ENCODE measurements around the gene POLR1A. TPM values are rescaled to one million over a fixed set of nuclear protein-coding genes. Genes with fewer than 3 reads are reported as not detected.
A peak's percentile ranks its signal among the peaks of the same experiment; 100 is the strongest.

The POLR1A gene
- polyA plus RNA-seq, 4 donors: 1.4 to 12.6 (median 5.4) TPM

DNA sequence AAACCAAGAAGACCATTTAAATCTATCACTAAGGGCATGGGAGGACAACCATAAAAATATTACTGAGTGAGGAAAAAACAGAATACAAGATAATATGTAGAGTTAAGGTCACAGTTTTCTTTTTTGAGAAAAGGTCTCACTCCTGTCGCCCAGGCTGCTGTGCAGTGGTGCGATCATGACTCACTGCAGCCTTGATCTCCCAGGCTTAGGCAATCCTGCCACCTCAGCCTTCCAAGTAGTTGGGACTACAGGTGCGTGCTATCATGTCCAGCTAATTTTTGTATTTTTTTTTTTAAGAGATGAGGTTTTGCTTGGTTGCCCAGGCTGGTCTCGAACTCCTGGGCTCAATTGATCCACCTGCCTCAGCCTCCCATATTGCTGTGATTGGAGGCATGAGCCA lies 24.0 kb downstream of the POLR1A start:
- WGBS, 3 donors: 92 to 98% (median 96%) methylated on average over 4 of the region's 4 CpGs
- Histone ChIP-seq H3K9me3 (ENCODE audit: control insufficient read depth in 2 of 2, insufficient read depth in 1 of 2, low read depth in 1 of 2, low read length in 1 of 2) (no peaks in the 10 kb centered on the region), H3K4me1 (ENCODE audit: control insufficient read depth in 3 of 3, insufficient read depth in 2 of 3, low read depth in 1 of 3, low read length in 2 of 3) (peaks cover 0 to 22% (median 0%) of the 10 kb centered on the region in 3 donors), H3K4me3 (ENCODE audit: low read depth in 1 of 3, low read length in 3 of 3) (no peak overlapping the region), H3K27ac (ENCODE audit: low read depth in 1 of 3, low read length in 2 of 3) (no peak overlapping the region), H3K36me3 (ENCODE audit: control insufficient read depth in 3 of 3, insufficient read depth in 2 of 3, low read depth in 1 of 3, low read length in 3 of 3) (peaks cover 0 to 47% (median 2%) of the 10 kb centered on the region in 3 donors), H3K27me3 (ENCODE audit: control insufficient read depth in 3 of 3, insufficient read depth in 3 of 3, low read length in 3 of 3) (no peaks in the 10 kb centered on the region)
- DNase-seq (no peak), FAIRE-seq (no peak)

GRCh38 chr2:86079981-86080911 lies 25.4 kb downstream of the POLR1A start:
- FAIRE-seq: no peak
- Histone ChIP-seq H3K9me3 (ENCODE audit: control insufficient read depth in 2 of 2, insufficient read depth in 1 of 2, low read depth in 1 of 2, low read length in 1 of 2) (no peaks in the 10 kb centered on the region), H3K36me3 (ENCODE audit: control insufficient read depth in 3 of 3, insufficient read depth in 2 of 3, low read depth in 1 of 3, low read length in 3 of 3) (peaks cover 0 to 48% (median 2%) of the 10 kb centered on the region in 3 donors), H3K4me1 (ENCODE audit: control insufficient read depth in 3 of 3, insufficient read depth in 2 of 3, low read depth in 1 of 3, low read length in 2 of 3) (peaks cover 0 to 22% (median 0%) of the 10 kb centered on the region in 3 donors), H3K27me3 (ENCODE audit: control insufficient read depth in 3 of 3, insufficient read depth in 3 of 3, low read length in 3 of 3) (no peaks in the 10 kb centered on the region), H3K27ac (ENCODE audit: low read depth in 1 of 3, low read length in 2 of 3) (peak overlapping the region; percentile 79 to 94 (median 89)), H3K4me3 (ENCODE audit: low read depth in 1 of 3, low read length in 3 of 3) (no peak overlapping the region)
- peak; percentile 94 to 96 for DNase-seq
- WGBS, 3 donors: 8 to 25% (median 20%) methylated on average over 14 of the region's 14 CpGs

DNA sequence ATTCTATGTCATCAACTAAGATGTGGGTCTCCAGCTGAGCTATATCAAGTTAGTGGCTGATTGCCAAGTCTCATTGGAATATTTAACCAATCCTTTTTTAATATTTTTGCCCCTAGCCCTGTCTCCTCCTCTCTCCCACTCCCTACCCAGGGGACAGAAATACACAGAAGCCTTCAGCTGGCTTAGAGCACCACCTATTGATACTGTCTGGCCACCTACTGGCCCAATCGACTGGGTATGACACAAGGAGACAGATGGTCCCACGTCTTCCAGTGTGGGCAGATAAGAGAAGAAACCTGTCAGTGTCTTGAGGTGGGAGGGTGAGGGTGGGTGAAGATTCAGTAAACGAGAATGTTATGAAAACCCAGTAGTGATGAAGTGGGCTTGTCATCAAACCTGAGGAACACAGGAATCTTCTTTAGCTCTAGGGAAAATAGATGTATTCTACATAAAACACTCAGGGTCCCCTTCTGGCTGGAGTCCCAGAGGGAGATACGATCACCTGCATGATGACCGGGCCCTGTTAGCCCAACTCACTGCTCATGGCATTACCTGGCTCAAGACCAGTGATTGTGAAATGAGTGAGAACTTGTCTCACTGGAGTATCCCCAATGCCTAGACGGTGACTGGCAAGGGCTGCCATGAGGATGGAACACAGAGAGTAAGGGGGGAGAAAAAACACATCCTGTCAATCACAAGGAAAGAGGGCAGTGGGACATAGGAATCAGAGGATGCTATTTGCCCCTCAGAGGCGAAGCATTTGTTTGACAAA lies 26.7 kb downstream of the POLR1A start:
- Histone ChIP-seq H3K36me3 (ENCODE audit: control insufficient read depth in 3 of 3, insufficient read depth in 2 of 3, low read depth in 1 of 3, low read length in 3 of 3) (peaks cover 5 to 55% (median 6%) of the 10 kb centered on the region in 3 donors), H3K9me3 (ENCODE audit: control insufficient read depth in 2 of 2, insufficient read depth in 1 of 2, low read depth in 1 of 2, low read length in 1 of 2) (no peaks in the 10 kb centered on the region), H3K4me1 (ENCODE audit: control insufficient read depth in 3 of 3, insufficient read depth in 2 of 3, low read depth in 1 of 3, low read length in 2 of 3) (peaks cover 0 to 22% (median 0%) of the 10 kb centered on the region in 3 donors), H3K27ac (ENCODE audit: low read depth in 1 of 3, low read length in 2 of 3) (peak overlapping the region in 1 of 3 donors; percentile 94), H3K4me3 (ENCODE audit: low read depth in 1 of 3, low read length in 3 of 3) (no peak overlapping the region), H3K27me3 (ENCODE audit: control insufficient read depth in 3 of 3, insufficient read depth in 3 of 3, low read length in 3 of 3) (no peaks in the 10 kb centered on the region)
- FAIRE-seq: no peak
- 56 to 68% (median 65%) methylated on average over 7 of the region's 7 CpGs for WGBS, 3 donors
- DNase-seq: peak; percentile 40 to 50

DNA sequence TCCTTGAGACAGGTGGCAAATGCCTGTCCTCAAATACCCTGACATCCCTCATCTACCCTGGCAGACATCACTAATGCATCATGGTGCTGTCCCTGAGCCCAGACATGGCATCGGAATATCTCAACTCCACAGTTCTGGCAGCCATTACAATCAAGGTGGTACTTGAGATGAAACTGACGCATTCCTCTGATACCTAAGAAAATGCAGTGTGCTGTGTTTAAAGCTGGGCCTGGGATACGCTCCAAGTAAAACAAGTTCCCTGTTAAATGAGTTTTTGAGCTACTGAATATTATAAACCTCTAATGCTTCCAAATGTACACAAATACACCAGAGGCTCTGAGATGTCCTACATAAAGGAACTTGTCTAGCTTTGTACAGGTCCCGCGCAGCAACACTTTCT lies 29.8 kb downstream of the POLR1A start:
- WGBS, 3 donors: 96 to 99% (median 98%) methylated on average over 5 of the region's 5 CpGs
- Histone ChIP-seq H3K4me3 (ENCODE audit: low read depth in 1 of 3, low read length in 3 of 3) (no peak overlapping the region), H3K36me3 (ENCODE audit: control insufficient read depth in 3 of 3, insufficient read depth in 2 of 3, low read depth in 1 of 3, low read length in 3 of 3) (peaks cover 5 to 68% (median 9%) of the 10 kb centered on the region in 3 donors), H3K9me3 (ENCODE audit: control insufficient read depth in 2 of 2, insufficient read depth in 1 of 2, low read depth in 1 of 2, low read length in 1 of 2) (peaks cover 0 to 3% of the 10 kb centered on the region in 2 donors), H3K4me1 (ENCODE audit: control insufficient read depth in 3 of 3, insufficient read depth in 2 of 3, low read depth in 1 of 3, low read length in 2 of 3) (peaks cover 0 to 14% (median 0%) of the 10 kb centered on the region in 3 donors), H3K27me3 (ENCODE audit: control insufficient read depth in 3 of 3, insufficient read depth in 3 of 3, low read length in 3 of 3) (no peaks in the 10 kb centered on the region), H3K27ac (ENCODE audit: low read depth in 1 of 3, low read length in 2 of 3) (no peak overlapping the region)
- DNase-seq (no peak), FAIRE-seq (no peak)

- WGBS, 3 donors: 96 to 97% (median 96%) methylated on average over 15 of the region's 15 CpGs
- Histone ChIP-seq H3K4me3 (ENCODE audit: low read depth in 1 of 3, low read length in 3 of 3) (no peak overlapping the region), H3K36me3 (ENCODE audit: control insufficient read depth in 3 of 3, insufficient read depth in 2 of 3, low read depth in 1 of 3, low read length in 3 of 3) (peaks cover 7 to 68% (median 9%) of the 10 kb centered on the region in 3 donors), H3K9me3 (ENCODE audit: control insufficient read depth in 2 of 2, insufficient read depth in 1 of 2, low read depth in 1 of 2, low read length in 1 of 2) (peaks cover 0 to 3% of the 10 kb centered on the region in 2 donors), H3K4me1 (ENCODE audit: control insufficient read depth in 3 of 3, insufficient read depth in 2 of 3, low read depth in 1 of 3, low read length in 2 of 3) (peaks cover 0 to 5% (median 0%) of the 10 kb centered on the region in 3 donors), H3K27ac (ENCODE audit: low read depth in 1 of 3, low read length in 2 of 3) (no peak overlapping the region), H3K27me3 (ENCODE audit: control insufficient read depth in 3 of 3, insufficient read depth in 3 of 3, low read length in 3 of 3) (no peaks in the 10 kb centered on the region)
- DNase-seq: no peak
- FAIRE-seq: no peak
Measured at GRCh38 chr2:86074811-86075210, 30.9 kb downstream of the POLR1A start.

DNA sequence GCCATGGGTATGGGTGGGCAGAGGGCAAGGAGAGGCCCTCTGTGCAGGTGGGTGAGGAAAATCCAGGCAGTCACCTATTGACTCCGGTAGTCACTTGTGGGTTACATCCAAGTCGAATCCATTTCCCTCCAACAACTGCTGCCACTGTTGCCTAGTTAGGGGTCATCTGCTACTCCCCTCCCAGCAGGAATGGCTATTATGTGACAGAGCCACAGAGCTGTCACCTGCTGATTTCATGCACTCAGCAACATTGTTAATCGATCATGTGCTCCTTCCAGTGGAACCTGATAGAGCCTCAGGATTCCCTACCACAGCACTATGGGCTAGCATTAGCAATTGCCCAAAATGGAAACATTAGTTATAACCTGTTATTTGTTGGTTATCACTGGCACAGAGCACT lies 31.4 kb downstream of the POLR1A start:
- Histone ChIP-seq H3K27ac (ENCODE audit: low read depth in 1 of 3, low read length in 2 of 3) (no peak overlapping the region), H3K9me3 (ENCODE audit: control insufficient read depth in 2 of 2, insufficient read depth in 1 of 2, low read depth in 1 of 2, low read length in 1 of 2) (peaks cover 0 to 3% of the 10 kb centered on the region in 2 donors), H3K27me3 (ENCODE audit: control insufficient read depth in 3 of 3, insufficient read depth in 3 of 3, low read length in 3 of 3) (no peaks in the 10 kb centered on the region), H3K36me3 (ENCODE audit: control insufficient read depth in 3 of 3, insufficient read depth in 2 of 3, low read depth in 1 of 3, low read length in 3 of 3) (peaks cover 8 to 69% (median 9%) of the 10 kb centered on the region in 3 donors), H3K4me3 (ENCODE audit: low read depth in 1 of 3, low read length in 3 of 3) (no peak overlapping the region), H3K4me1 (ENCODE audit: control insufficient read depth in 3 of 3, insufficient read depth in 2 of 3, low read depth in 1 of 3, low read length in 2 of 3) (no peaks in the 10 kb centered on the region)
- DNase-seq (no peak), FAIRE-seq (no peak)
- WGBS, 3 donors: 93 to 98% (median 96%) methylated on average over 3 of the region's 3 CpGs

DNA sequence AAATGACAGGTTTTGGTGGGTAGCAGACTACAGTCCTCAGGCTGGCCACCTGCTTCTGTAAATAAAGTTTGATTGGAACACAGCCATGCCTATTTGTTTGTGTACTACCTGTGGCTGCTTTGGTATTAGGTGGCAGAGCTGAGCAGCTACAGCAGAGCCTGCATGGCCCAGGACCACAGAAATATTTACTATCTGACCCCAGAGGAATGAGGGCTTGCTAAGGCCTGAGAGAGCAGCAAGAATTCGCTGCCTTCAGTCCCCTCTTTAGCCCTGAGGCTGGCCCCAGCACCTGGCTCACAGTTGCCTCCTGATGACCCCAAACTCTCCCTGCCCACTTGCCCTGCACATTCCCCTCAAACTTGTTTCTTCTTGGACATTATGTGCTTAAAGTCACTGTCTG lies 32.5 kb downstream of the POLR1A start:
- no peaks in the 10 kb centered on the region for H3K4me1 ChIP-seq (ENCODE audit: control insufficient read depth in 3 of 3, insufficient read depth in 2 of 3, low read depth in 1 of 3, low read length in 2 of 3)
- no peak overlapping the region for H3K27ac ChIP-seq (ENCODE audit: low read depth in 1 of 3, low read length in 2 of 3)
- FAIRE-seq (no peak), DNase-seq (no peak)
- no peaks in the 10 kb centered on the region for H3K27me3 ChIP-seq (ENCODE audit: control insufficient read depth in 3 of 3, insufficient read depth in 3 of 3, low read length in 3 of 3)
- peaks cover 8 to 74% (median 11%) of the 10 kb centered on the region in 3 donors for H3K36me3 ChIP-seq (ENCODE audit: control insufficient read depth in 3 of 3, insufficient read depth in 2 of 3, low read depth in 1 of 3, low read length in 3 of 3)
- 80 to 100% (median 90%) methylated on average over 1 of the region's 1 CpG for WGBS, 3 donors
- H3K9me3 ChIP-seq (ENCODE audit: control insufficient read depth in 2 of 2, insufficient read depth in 1 of 2, low read depth in 1 of 2, low read length in 1 of 2): peaks cover 0 to 3% of the 10 kb centered on the region in 2 donors
- H3K4me3 ChIP-seq (ENCODE audit: low read depth in 1 of 3, low read length in 3 of 3): no peak overlapping the region

- H3K9me3 ChIP-seq (ENCODE audit: control insufficient read depth in 2 of 2, insufficient read depth in 1 of 2, low read depth in 1 of 2, low read length in 1 of 2): peaks cover 0 to 3% of the 10 kb centered on the region in 2 donors
- H3K27ac ChIP-seq (ENCODE audit: low read depth in 1 of 3, low read length in 2 of 3): peak overlapping the region in 1 of 3 donors; percentile 0
- H3K4me3 ChIP-seq (ENCODE audit: low read depth in 1 of 3, low read length in 3 of 3): no peak overlapping the region
- no peaks in the 10 kb centered on the region for H3K27me3 ChIP-seq (ENCODE audit: control insufficient read depth in 3 of 3, insufficient read depth in 3 of 3, low read length in 3 of 3)
- H3K36me3 ChIP-seq (ENCODE audit: control insufficient read depth in 3 of 3, insufficient read depth in 2 of 3, low read depth in 1 of 3, low read length in 3 of 3): peaks cover 8 to 73% (median 11%) of the 10 kb centered on the region in 3 donors
- no peak for DNase-seq
- H3K4me1 ChIP-seq (ENCODE audit: control insufficient read depth in 3 of 3, insufficient read depth in 2 of 3, low read depth in 1 of 3, low read length in 2 of 3): no peaks in the 10 kb centered on the region
- FAIRE-seq: no peak
- WGBS, 3 donors: 55 to 79% (median 69%) methylated on average over 9 of the region's 9 CpGs
Measured at GRCh38 chr2:86072271-86072858, 33.3 kb downstream of the POLR1A start.

Data from small intestine (tissue), 7 donors.